EL (cell line): Measurements from ENCODE around the gene INVS.
"Not testable (repeated sequence)": the region's sequence is repeated elsewhere in the genome, so short reads cannot be mapped to it uniquely, and the experiment has no call there.

Source experiments
- DNase-seq: peaks from one replicate; pipeline ENCODE4 v3.0.0-alpha.2; 2016

The INVS gene

GRCh38 chr9:100131216-100131615 lies 32.2 kb downstream of the INVS start:
- no peak for DNase-seq

GRCh38 chr9:100131875-100132430 lies 32.9 kb downstream of the INVS start:
- no peak for DNase-seq

- DNase-seq, result no peak
Measured at GRCh38 chr9:100134731-100135130, 35.7 kb downstream of the INVS start.

GRCh38 chr9:100136799-100137198 lies 37.8 kb downstream of the INVS start:
- peak; percentile 6 for DNase-seq

DNA sequence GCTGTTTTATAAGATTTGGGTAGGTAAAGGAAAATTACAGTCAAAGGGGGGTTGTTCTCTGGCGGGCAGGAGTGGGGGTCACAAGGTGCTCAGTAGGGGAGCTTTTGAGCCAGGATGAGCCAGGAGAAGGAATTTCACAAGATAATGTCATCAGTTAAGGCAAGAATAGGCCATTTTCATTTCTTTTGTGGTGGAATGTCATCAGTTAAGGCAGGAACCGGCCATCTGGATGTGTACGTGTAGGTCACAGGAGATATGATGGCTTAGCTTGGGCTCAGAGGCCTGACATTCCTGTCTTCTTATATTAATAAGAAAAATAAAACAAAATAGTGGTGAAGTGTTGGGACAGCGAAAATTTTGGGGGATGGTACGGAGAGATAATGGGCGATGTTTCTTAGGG lies 41.3 kb downstream of the INVS start:
- not testable (repeated sequence) for DNase-seq

- not testable (repeated sequence) for DNase-seq
Measured at GRCh38 chr9:100141862-100142261, 42.8 kb downstream of the INVS start.

DNA sequence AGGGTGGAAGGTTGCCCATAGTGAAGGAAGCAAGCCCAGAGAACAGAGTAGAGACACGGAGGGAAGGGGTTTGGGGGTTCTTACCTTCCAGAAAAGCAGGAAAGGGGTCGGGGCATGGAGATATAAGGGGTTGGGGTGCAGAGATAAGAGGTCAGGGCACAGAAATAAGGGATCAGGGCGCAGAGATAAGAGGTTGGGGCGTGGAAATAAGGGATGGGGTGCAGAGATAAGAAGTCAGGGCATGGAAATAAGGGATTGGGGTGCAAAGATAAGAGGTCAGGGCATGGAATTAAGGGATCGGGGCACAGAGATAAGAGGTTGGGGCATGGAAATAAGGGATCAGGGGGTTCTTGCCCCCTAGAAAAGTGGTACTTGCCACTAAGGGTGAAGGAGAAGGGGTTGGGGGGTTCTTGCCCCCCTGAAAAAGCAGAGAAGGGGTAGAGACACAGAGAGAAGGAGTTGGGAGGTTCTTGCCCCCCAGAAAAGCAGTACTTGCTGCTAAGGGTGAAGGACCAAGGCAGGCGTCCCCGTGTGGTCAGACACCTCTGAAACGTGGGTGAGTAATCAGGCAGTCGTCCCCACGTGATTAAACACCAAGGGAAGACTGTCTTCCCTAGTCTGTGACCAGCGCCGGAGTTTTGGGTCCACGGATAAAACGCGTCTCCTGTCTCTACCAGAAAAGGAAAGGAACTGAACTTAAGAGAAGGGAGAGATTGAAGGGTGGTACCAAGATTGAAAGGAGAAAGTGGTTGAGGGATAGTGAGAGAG lies 46.3 kb downstream of the INVS start:
- not testable (repeated sequence) for DNase-seq

- not testable (repeated sequence) for DNase-seq
Measured at GRCh38 chr9:100145976-100146375, 46.9 kb downstream of the INVS start.

DNA sequence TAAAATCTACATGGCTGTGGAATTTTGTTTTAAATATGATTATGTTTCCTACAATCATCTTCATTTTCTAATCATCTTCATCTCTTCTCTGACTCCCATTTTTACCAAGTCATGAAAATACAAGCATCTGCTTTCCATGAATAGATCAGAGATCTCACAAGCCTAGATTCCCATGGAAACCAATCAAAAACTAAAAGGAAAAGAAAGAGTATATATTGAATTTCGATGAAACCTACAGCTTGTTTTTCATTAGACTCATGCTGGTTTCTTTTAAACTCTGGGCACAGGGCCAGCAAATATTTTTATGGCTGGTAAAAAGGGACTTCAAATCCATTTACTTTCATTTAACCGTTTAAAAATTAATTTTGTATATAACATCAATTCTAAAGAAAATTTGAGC lies 51.2 kb downstream of the INVS start:
- DNase-seq, result peak; percentile 20

DNA sequence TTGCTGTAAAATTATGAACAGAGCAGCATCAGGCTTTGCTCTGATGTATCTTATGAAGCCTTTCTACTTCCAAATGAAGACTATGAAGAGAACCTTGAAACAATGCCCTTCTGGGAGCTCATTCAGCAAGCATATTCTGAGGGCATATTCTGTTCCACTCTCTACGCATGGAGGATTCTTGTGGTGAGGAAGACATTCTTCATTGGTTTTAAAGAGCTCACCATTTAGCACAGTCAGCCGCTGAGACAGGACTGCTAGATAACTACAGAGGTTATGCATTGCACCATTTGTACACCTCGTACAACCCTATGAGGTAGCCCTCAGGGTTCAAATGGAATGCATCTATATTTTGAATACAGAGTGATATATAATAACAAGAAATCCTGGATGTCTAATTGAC lies 61.0 kb downstream of the INVS start:
- DNase-seq, result no peak

DNA sequence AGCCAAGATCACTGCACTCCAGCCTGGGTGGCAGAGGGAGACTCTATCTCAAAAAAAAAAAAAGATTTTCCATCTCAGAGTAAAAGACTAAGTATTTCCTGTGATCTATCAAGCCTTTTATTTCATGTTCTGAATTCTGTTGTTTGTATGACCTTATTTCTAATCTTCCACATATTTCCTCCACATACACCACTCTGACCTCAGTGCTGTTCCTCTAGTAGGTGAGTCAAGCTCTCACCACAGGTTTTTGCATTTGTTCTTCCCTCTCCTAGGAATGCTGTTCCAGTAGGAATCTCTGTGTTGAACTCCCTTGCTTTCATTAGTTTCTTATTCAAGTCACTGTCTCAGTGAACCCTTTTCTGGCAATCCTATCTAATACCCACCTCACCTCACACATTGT lies 68.1 kb downstream of the INVS start:
- peak; percentile 7 for DNase-seq

GRCh38 chr9:100167915-100168654 lies 69.0 kb downstream of the INVS start:
- DNase-seq, result no peak

DNA sequence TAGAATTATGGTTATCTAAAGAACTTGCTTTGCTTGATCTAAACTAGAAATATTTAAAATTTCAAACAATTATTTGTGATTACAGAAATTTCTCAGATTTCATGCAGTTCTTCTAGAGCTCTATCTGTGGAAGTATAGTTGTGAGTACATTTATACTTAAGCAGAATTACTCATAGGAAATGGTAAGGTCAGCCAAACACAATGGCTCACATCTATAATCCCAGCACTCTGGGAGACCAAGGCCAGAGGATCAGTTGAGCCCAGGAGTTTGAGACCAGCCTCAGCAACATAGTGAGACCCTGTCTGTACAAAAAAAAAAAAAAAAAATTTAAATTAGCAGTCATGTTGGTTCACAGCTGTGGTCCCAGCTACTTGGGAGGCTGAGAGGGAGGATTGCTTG lies 71.0 kb downstream of the INVS start:
- peak; percentile 37 for DNase-seq

DNA sequence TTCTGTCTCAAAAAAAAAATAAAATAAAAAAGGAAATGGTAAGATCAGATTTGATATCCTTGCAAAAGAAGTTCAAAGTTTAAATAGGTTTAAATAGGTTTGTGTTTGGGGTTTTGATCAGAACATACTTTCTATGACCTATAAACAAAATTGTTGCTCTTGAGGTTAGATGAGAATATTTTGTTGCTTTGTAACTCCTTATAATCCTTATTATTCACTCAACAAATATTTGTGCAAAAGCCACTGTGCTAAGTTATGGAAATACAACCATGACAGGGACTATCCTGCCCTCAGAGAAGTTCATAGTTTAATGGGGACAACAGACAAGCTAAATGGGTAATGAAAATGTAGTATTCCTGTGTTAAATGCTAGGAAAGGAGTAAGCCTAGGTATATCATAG lies 71.5 kb downstream of the INVS start:
- peak; percentile 57 for DNase-seq

DNA sequence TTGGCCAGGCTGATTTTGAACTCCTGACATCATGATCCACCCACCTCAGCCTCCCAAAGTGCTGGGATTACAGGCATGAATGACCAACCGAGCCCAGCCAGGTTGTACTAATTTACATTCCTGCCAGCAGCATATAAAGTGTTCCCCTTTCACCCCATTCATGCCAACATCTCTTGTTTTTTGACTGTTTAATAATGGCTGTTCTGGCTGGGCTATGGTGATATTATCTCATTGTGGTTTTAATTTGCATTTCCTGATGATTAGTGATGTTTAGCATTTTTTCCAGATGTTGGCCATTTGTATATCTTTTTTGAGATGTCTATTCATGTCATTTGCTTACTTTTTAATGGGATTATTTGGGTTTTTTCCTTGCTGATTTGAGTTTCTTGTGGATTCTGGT lies 87.3 kb downstream of the INVS start:
- peak; percentile 28 for DNase-seq

GRCh38 chr9:100190339-100190738 lies 91.3 kb downstream of the INVS start:
- no peak for DNase-seq

DNA sequence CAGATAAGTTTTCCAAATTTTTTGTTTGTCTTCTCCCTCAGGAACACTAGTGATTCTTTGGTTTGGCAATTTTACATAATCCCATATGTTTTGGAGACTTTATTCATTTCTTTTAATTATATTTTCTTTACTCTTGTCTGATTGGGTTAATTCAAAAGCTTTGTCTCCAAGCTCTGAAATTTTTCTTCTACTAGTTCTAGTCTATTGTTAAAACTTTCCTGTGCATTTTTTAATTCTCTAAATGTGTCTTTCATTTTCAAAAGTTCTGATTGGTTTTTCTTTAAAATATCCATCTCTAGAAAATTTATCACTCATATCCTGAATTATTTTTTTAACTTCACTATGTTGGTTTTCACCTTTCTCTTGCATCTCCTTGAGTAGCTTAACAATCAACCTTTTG lies 92.2 kb downstream of the INVS start:
- DNase-seq, result no peak

- DNase-seq, result no peak
Measured at GRCh38 chr9:100193078-100193477, 94.0 kb downstream of the INVS start.

- DNase-seq, result no peak
Measured at GRCh38 chr9:100196215-100196614, 97.2 kb downstream of the INVS start.

- no peak for DNase-seq
Measured at GRCh38 chr9:100196828-100197227, 97.8 kb downstream of the INVS start.

- no peak for DNase-seq
Measured at GRCh38 chr9:100197553-100197952, 98.5 kb downstream of the INVS start.

DNA sequence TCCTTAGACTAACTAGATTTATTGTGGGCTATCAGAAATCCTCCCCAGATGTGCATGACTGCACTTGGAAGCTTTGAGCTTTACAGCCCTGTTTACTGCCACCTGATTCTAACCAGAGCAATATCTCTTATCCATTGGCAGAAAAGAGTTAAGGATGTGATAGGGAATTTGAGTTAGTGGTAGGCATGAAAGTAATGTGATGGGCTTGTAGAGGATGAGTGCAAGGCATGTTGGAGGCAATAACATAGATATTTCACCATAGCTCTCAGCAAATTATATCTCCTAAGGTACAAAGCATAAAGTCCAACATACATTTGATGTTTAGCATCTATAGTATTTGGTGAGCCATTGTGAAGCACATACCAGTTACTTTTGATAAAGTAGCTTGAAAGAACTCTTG lies 103.8 kb downstream of the INVS start:
- DNase-seq, result no peak

GRCh38 chr9:100204796-100205195 lies 105.8 kb downstream of the INVS start:
- DNase-seq, result peak; percentile 35

GRCh38 chr9:100206899-100207298 lies 107.9 kb downstream of the INVS start:
- peak; percentile 19 for DNase-seq
